GM12878 (cell line): Measurements from ENCODE around the gene TTC9B. TPM values are rescaled to one million over a fixed set of nuclear protein-coding genes. Genes with fewer than 3 reads are reported as not detected.

Source experiments
- ATAC-seq: fragments of 200-7000 bp; cut with Tn5 transposase; 3 replicates; pipeline ENCODE4 v1.9.1; 2020; ENCODE audit warnings: mild to moderate bottlenecking, moderate library complexity
- BruUV-seq: library from RNA; stranded (reverse); fragments of 400-500 nt; replicated peaks from 2 replicates; lab custom pipeline; 2021; lab: Mats Ljungman, UMichigan
- CTCF ChIA-PET: fragments of 300-600 bp; sonication (Branson Sonifier 250); formaldehyde crosslinking; extraction: SDS; loops from one replicate; lab custom pipeline; 2021; ENCODE audit warnings: inconsistent platforms; lab: Yijun Ruan, JAX
- POLR2A ChIA-PET: fragments of 350-600 bp; formaldehyde crosslinking; extraction: SDS; loops from one replicate; lab custom pipeline; 2021; ENCODE audit warnings: inconsistent platforms; lab: Charles Lee
- RAD21 ChIA-PET: fragments of 300-600 bp; sonication (Branson Sonifier 250); formaldehyde crosslinking; loops from one replicate; lab custom pipeline; 2023; ENCODE audit warnings: antibody characterized with exemption; ENCODE audit not compliant: unreplicated experiment; lab: Charles Lee
- SMC1A ChIA-PET: fragments of 300-600 bp; sonication (Branson Sonifier 250); formaldehyde crosslinking; loops from one replicate; lab custom pipeline; 2023; ENCODE audit not compliant: unreplicated experiment, uncharacterized antibody; lab: Charles Lee
- DNase-seq: peaks from one replicate; pipeline ENCODE4 v3.0.0-alpha.2; 2011; ENCODE audit warnings: low read depth, low spot score
- FAIRE-seq: peaks from 3 replicates; lab custom pipeline; 2011; peaks lifted over from hg19 to GRCh38; lab: Jason Lieb, UNC
- H2AFZ ChIP-seq: 2 replicates; pipeline ENCODE4 v1.6.0; 2011; ENCODE audit warnings: low read depth, low read length, control low read depth; ENCODE audit not compliant: control insufficient read depth
- H3K27ac ChIP-seq: 2 replicates; pipeline ENCODE4 v1.5.1; 2011; ENCODE audit warnings: control low read depth; ENCODE audit not compliant: control insufficient read depth, insufficient read depth
- H3K27me3 ChIP-seq, 2 experiments: replicated peaks in 1 of 2; 2 replicates each; pipeline versions ENCODE4 v1.6.0 to v1.6.1; 2011; ENCODE audit warnings: low read length in 1 of 2; ENCODE audit not compliant: control insufficient read depth in 2 of 2, insufficient read depth in 2 of 2
- H3K36me3 ChIP-seq, 2 experiments: 2 replicates each; pipeline ENCODE4 v1.5.1; 2011; ENCODE audit warnings: low read length in 1 of 2; ENCODE audit not compliant: control insufficient read depth in 2 of 2, insufficient read depth in 2 of 2
- H3K4me1 ChIP-seq: 2 replicates; pipeline ENCODE4 v1.6.1; 2011; ENCODE audit warnings: mild to moderate bottlenecking, low read length, moderate library complexity, mixed read lengths; ENCODE audit not compliant: control insufficient read depth, insufficient read depth
- H3K4me2 ChIP-seq: 2 replicates; pipeline ENCODE4 v1.6.0; 2011; ENCODE audit warnings: control low read depth; ENCODE audit not compliant: control insufficient read depth, insufficient read depth
- H3K4me3 ChIP-seq: fragments of 200-600 bp; sonication (generic); 2 replicates; pipeline ENCODE4 v1.5.1; 2016
- H3K79me2 ChIP-seq: 2 replicates; pipeline ENCODE4 v1.6.0; 2011; ENCODE audit warnings: low read length; ENCODE audit not compliant: control insufficient read depth, insufficient read depth
- H3K9ac ChIP-seq: 2 replicates; pipeline ENCODE4 v1.8.0; 2011; ENCODE audit warnings: low read length, control low read depth, mixed read lengths; ENCODE audit not compliant: control insufficient read depth, insufficient read depth
- H3K9me3 ChIP-seq: replicated peaks from 3 replicates; pipeline ENCODE4 v1.5.1; 2011; ENCODE audit warnings: mild to moderate bottlenecking, low read length; ENCODE audit not compliant: control insufficient read depth, insufficient read depth
- H4K20me1 ChIP-seq: 2 replicates; pipeline ENCODE4 v1.6.0; 2011; ENCODE audit not compliant: control insufficient read depth, insufficient read depth
- CTCF ChIP-seq, 3 experiments: IDR thresholded peaks in 2 of 3; conservative IDR thresholded peaks in 1 of 3; 2 replicates each; pipeline ENCODE4 v1.5.1; 2011; ENCODE audit warnings: low read depth in 3 of 3, low read length in 3 of 3, mild to moderate bottlenecking in 3 of 3, control low read depth in 2 of 3, moderate library complexity in 2 of 3, inconsistent platforms in 1 of 3, mixed read lengths in 1 of 3; ENCODE audit not compliant: control insufficient read depth in 2 of 3, insufficient read depth in 1 of 3; ENCODE audit errors: extremely low read depth in 1 of 3
- HDGF ChIP-seq: fragments of 450-650 bp; IDR thresholded peaks from 2 replicates; pipeline ENCODE4 v1.6.1; 2016; ENCODE audit warnings: antibody characterized with exemption
- IRF4 ChIP-seq: IDR thresholded peaks from 2 replicates; pipeline ENCODE4 v1.6.1; 2011; ENCODE audit warnings: low read depth, low read length
- JUNB ChIP-seq: IDR thresholded peaks from 2 replicates; pipeline ENCODE4 v1.6.1; 2016; ENCODE audit warnings: antibody characterized with exemption, mild to moderate bottlenecking
- POLR2A ChIP-seq: IDR thresholded peaks from 2 replicates; pipeline ENCODE4 v1.6.1; 2011; ENCODE audit warnings: low read depth, mild to moderate bottlenecking, low read length
- STAT1 ChIP-seq: fragments of 450-650 bp; conservative IDR thresholded peaks from 2 replicates; pipeline ENCODE4 v1.6.1; 2014; ENCODE audit warnings: antibody characterized with exemption, mild to moderate bottlenecking
- WGBS: methylation state at CpG from one replicate; pipeline ENCODE4 v1.1.6; 2016; ENCODE audit warnings: low lambda C conversion rate; ENCODE audit not compliant: insufficient replicate concordance, insufficient coverage; ENCODE audit errors: missing lambda C conversion rate; 5-methylcytosine and 5-hydroxymethylcytosine counted together
- in situ Hi-C: fragments of 300-500 bp; cut with MboI; formaldehyde crosslinking; loops from 9 replicates; pipeline ENCODE4 v1.14.3; 2018; ENCODE audit warnings: mixed read lengths
- intact Hi-C: fragments of 100-400 bp; cut with micrococcal nuclease; formaldehyde crosslinking; loops from one replicate; pipeline ENCODE4 v1.14.2; 2022; ENCODE audit not compliant: unreplicated experiment
- polyA plus RNA-seq, 11 experiments: library from polyadenylated mRNA; depleted of rRNA in 4 of 11; unstranded in 6 of 11; stranded (reverse) in 5 of 11; fragments of >200 nt; fragmentation: Nextera tagmentation in 4 of 11; fragmentation: Illumina TruSeq in 1 of 11; extraction: Ambion mirVana in 4 of 11; extraction: Trizol in 1 of 11; gene quantifications; 1 replicate in 1 of 11; 2 replicates in 10 of 11; pipeline versions ENCODE4 v1.2.1 to v1.2.3, GENCODE V29; 2011 to 2016; ENCODE audit warnings: inconsistent platforms in 2 of 11, missing spikeins in 2 of 11, low read depth in 1 of 11
- total RNA-seq, 4 experiments: library from RNA; depleted of rRNA in 3 of 4; stranded (reverse); fragments of >200 nt in 3 of 4; fragmentation: Illumina TruSeq in 1 of 4; extraction: Trizol in 1 of 4; gene quantifications; 2 replicates each; pipeline versions ENCODE4 v1.2.1 to v1.2.3, GENCODE V29; 2013 to 2021

Gene TTC9B
- total and polyA plus RNA-seq, 10 of the 15 experiments (the other 5 are each of a cell fraction or from before 2014, with no cell fraction given), result 0.04 to 0.14 (median 0.10) TPM; not detected in 7

- no peak for TF ChIP-seq CTCF (IDR thresholded peaks at IDR 0.05 in 2 of 3, conservative IDR thresholded peaks at IDR 0.05 in 1 of 3; ENCODE audit: control insufficient read depth in 2 of 3, extremely low read depth in 1 of 3, insufficient read depth in 1 of 3, low read depth in 3 of 3, low read length in 3 of 3)
- TF ChIP-seq IRF4, result no peak
- no peak for TF ChIP-seq JUNB
Observed at GRCh38 chr19:40214936-40215335, 3.2 kb downstream of the TTC9B start (continued).

- 89% methylated on average over 24 of the region's 50 CpGs for WGBS
- Histone ChIP-seq H3K27me3 (peaks cover 0 to 6% of the 10 kb centered on the region in 2 experiments), H3K79me2 (no peaks in the 10 kb centered on the region), H3K9me3 (no peaks in the 10 kb centered on the region; the same call in 2 of the 3 replicates), H3K4me3 (no peak overlapping the region), H3K4me2 (no peak overlapping the region), H3K27ac (no peak overlapping the region), H4K20me1 (no peaks in the 10 kb centered on the region), H3K36me3 (no peaks in the 10 kb centered on the region), H3K4me1 (no peaks in the 10 kb centered on the region), H2AFZ (no peak overlapping the region), H3K9ac (no peak overlapping the region)
- BruUV-seq, result no TSS peak
- 0 out of 2 replicates have a peak, but pooled peaks have one; percentile 14 for TF ChIP-seq POLR2A
- no peak for TF ChIP-seq HDGF
- no peak for TF ChIP-seq STAT1
- no peak for ATAC-seq
- CTCF ChIA-PET, result interaction anchor here (1.0 kb wide), 1 partner anchor 11 kb away, joined by 3 read pairs; no protein-coding TSS in a partner anchor
- SMC1A ChIA-PET, result no interaction called here
- FAIRE-seq, result no peak
- intact Hi-C loops, result no loop called here
- RAD21 ChIA-PET, result no interaction called here
- DNase-seq, result no peak
- in situ Hi-C loops, result no loop called here
- POLR2A ChIA-PET, result no interaction called here
Observed at GRCh38 chr19:40213882-40214570, 4.2 kb downstream of the TTC9B start.
